GM12878 (cell line): ENCODE results near the gene PROM1. TPM values are rescaled to one million over a fixed set of nuclear protein-coding genes. Genes with fewer than 3 reads are reported as not detected.

ENCODE experiments used
- ATAC-seq: fragments of 200-7000 bp; cut with Tn5 transposase; 3 replicates; pipeline ENCODE4 v1.9.1; 2020; ENCODE audit warnings: mild to moderate bottlenecking, moderate library complexity
- BruUV-seq: library from RNA; stranded (reverse); fragments of 400-500 nt; replicated peaks from 2 replicates; lab custom pipeline; 2021; lab: Mats Ljungman, UMichigan
- CTCF ChIA-PET: fragments of 300-600 bp; sonication (Branson Sonifier 250); formaldehyde crosslinking; extraction: SDS; loops from one replicate; lab custom pipeline; 2021; ENCODE audit warnings: inconsistent platforms; lab: Yijun Ruan, JAX
- POLR2A ChIA-PET: fragments of 350-600 bp; formaldehyde crosslinking; extraction: SDS; loops from one replicate; lab custom pipeline; 2021; ENCODE audit warnings: inconsistent platforms; lab: Charles Lee
- RAD21 ChIA-PET: fragments of 300-600 bp; sonication (Branson Sonifier 250); formaldehyde crosslinking; loops from one replicate; lab custom pipeline; 2023; ENCODE audit warnings: antibody characterized with exemption; ENCODE audit not compliant: unreplicated experiment; lab: Charles Lee
- SMC1A ChIA-PET: fragments of 300-600 bp; sonication (Branson Sonifier 250); formaldehyde crosslinking; loops from one replicate; lab custom pipeline; 2023; ENCODE audit not compliant: unreplicated experiment, uncharacterized antibody; lab: Charles Lee
- DNase-seq: peaks from one replicate; pipeline ENCODE4 v3.0.0-alpha.2; 2011; ENCODE audit warnings: low read depth, low spot score
- FAIRE-seq: peaks from 3 replicates; lab custom pipeline; 2011; peaks lifted over from hg19 to GRCh38; lab: Jason Lieb, UNC
- H2AFZ ChIP-seq: 2 replicates; pipeline ENCODE4 v1.6.0; 2011; ENCODE audit warnings: low read depth, low read length, control low read depth; ENCODE audit not compliant: control insufficient read depth
- H3K27ac ChIP-seq: 2 replicates; pipeline ENCODE4 v1.5.1; 2011; ENCODE audit warnings: control low read depth; ENCODE audit not compliant: control insufficient read depth, insufficient read depth
- H3K27me3 ChIP-seq, 2 experiments: replicated peaks in 1 of 2; 2 replicates each; pipeline versions ENCODE4 v1.6.0 to v1.6.1; 2011; ENCODE audit warnings: low read length in 1 of 2; ENCODE audit not compliant: control insufficient read depth in 2 of 2, insufficient read depth in 2 of 2
- H3K36me3 ChIP-seq, 2 experiments: 2 replicates each; pipeline ENCODE4 v1.5.1; 2011; ENCODE audit warnings: low read length in 1 of 2; ENCODE audit not compliant: control insufficient read depth in 2 of 2, insufficient read depth in 2 of 2
- H3K4me1 ChIP-seq: 2 replicates; pipeline ENCODE4 v1.6.1; 2011; ENCODE audit warnings: mild to moderate bottlenecking, low read length, moderate library complexity, mixed read lengths; ENCODE audit not compliant: control insufficient read depth, insufficient read depth
- H3K4me2 ChIP-seq: 2 replicates; pipeline ENCODE4 v1.6.0; 2011; ENCODE audit warnings: control low read depth; ENCODE audit not compliant: control insufficient read depth, insufficient read depth
- H3K4me3 ChIP-seq: fragments of 200-600 bp; sonication (generic); 2 replicates; pipeline ENCODE4 v1.5.1; 2016
- H3K79me2 ChIP-seq: 2 replicates; pipeline ENCODE4 v1.6.0; 2011; ENCODE audit warnings: low read length; ENCODE audit not compliant: control insufficient read depth, insufficient read depth
- H3K9ac ChIP-seq: 2 replicates; pipeline ENCODE4 v1.8.0; 2011; ENCODE audit warnings: low read length, control low read depth, mixed read lengths; ENCODE audit not compliant: control insufficient read depth, insufficient read depth
- H3K9me3 ChIP-seq: replicated peaks from 3 replicates; pipeline ENCODE4 v1.5.1; 2011; ENCODE audit warnings: mild to moderate bottlenecking, low read length; ENCODE audit not compliant: control insufficient read depth, insufficient read depth
- H4K20me1 ChIP-seq: 2 replicates; pipeline ENCODE4 v1.6.0; 2011; ENCODE audit not compliant: control insufficient read depth, insufficient read depth
- BCL3 ChIP-seq: IDR thresholded peaks from 2 replicates; pipeline ENCODE4 v1.6.1; 2011; ENCODE audit warnings: borderline replicate concordance, low read depth, mild to moderate bottlenecking, moderate library complexity, low read length; ENCODE audit not compliant: insufficient read depth, poor library complexity, severe bottlenecking
- BMI1 ChIP-seq: fragments of 450-650 bp; IDR thresholded peaks from 2 replicates; pipeline ENCODE4 v1.6.1; 2016; ENCODE audit warnings: mild to moderate bottlenecking, moderate library complexity, borderline replicate concordance
- E4F1 ChIP-seq: fragments of 450-650 bp; IDR thresholded peaks from 2 replicates; pipeline ENCODE4 v1.6.1; 2018; ENCODE audit warnings: borderline replicate concordance, mild to moderate bottlenecking; ENCODE audit not compliant: partially characterized antibody
- ELK1 ChIP-seq: IDR thresholded peaks from 2 replicates; pipeline ENCODE4 v1.6.1; 2012; ENCODE audit warnings: low read depth, low read length, improper control_type of control experiment
- STAT1 ChIP-seq: fragments of 450-650 bp; conservative IDR thresholded peaks from 2 replicates; pipeline ENCODE4 v1.6.1; 2014; ENCODE audit warnings: antibody characterized with exemption, mild to moderate bottlenecking
- ZNF207 ChIP-seq: fragments of 450-650 bp; IDR thresholded peaks from 2 replicates; pipeline ENCODE4 v1.6.1; 2014; ENCODE audit warnings: antibody characterized with exemption, mild to moderate bottlenecking, borderline replicate concordance
- WGBS: methylation state at CpG from one replicate; pipeline ENCODE4 v1.1.6; 2016; ENCODE audit warnings: low lambda C conversion rate; ENCODE audit not compliant: insufficient replicate concordance, insufficient coverage; ENCODE audit errors: missing lambda C conversion rate; 5-methylcytosine and 5-hydroxymethylcytosine counted together
- in situ Hi-C: fragments of 300-500 bp; cut with MboI; formaldehyde crosslinking; loops from 9 replicates; pipeline ENCODE4 v1.14.3; 2018; ENCODE audit warnings: mixed read lengths
- intact Hi-C: fragments of 100-400 bp; cut with micrococcal nuclease; formaldehyde crosslinking; loops from one replicate; pipeline ENCODE4 v1.14.2; 2022; ENCODE audit not compliant: unreplicated experiment
- polyA plus RNA-seq, 11 experiments: library from polyadenylated mRNA; depleted of rRNA in 4 of 11; unstranded in 6 of 11; stranded (reverse) in 5 of 11; fragments of >200 nt; fragmentation: Nextera tagmentation in 4 of 11; fragmentation: Illumina TruSeq in 1 of 11; extraction: Ambion mirVana in 4 of 11; extraction: Trizol in 1 of 11; gene quantifications; 1 replicate in 1 of 11; 2 replicates in 10 of 11; pipeline versions ENCODE4 v1.2.1 to v1.2.3, GENCODE V29; 2011 to 2016; ENCODE audit warnings: inconsistent platforms in 2 of 11, missing spikeins in 2 of 11, low read depth in 1 of 11
- total RNA-seq, 4 experiments: library from RNA; depleted of rRNA in 3 of 4; stranded (reverse); fragments of >200 nt in 3 of 4; fragmentation: Illumina TruSeq in 1 of 4; extraction: Trizol in 1 of 4; gene quantifications; 2 replicates each; pipeline versions ENCODE4 v1.2.1 to v1.2.3, GENCODE V29; 2013 to 2021

PROM1 gene
- total and polyA plus RNA-seq, 10 of the 15 experiments (the other 5 are each of a cell fraction or from before 2014, with no cell fraction given), result 0.08 to 0.31 (median 0.18) TPM; not detected in 7

GRCh38 chr4:15992167-15992485, 91.7 kb downstream of the PROM1 start:
- BruUV-seq, result no TSS peak
- no peak for FAIRE-seq
- no peak overlapping the region for H3K4me3 ChIP-seq
- H3K4me1 ChIP-seq, result no peaks in the 10 kb centered on the region
- in situ Hi-C loops, result no loop called here
- ChIA-PET SMC1A (no interaction called here), POLR2A (no interaction called here), RAD21 (no interaction called here), CTCF (interaction anchor here (1.0 to 1.9 kb wide), 2 partner anchors 9 to 110 kb away, joined by 5 to 6 read pairs; no protein-coding TSS in a partner anchor)
- no peak overlapping the region for H3K4me2 ChIP-seq
- no peak overlapping the region for H2AFZ ChIP-seq
- H3K9me3 ChIP-seq, result no peaks in the 10 kb centered on the region
- H3K27ac ChIP-seq, result no peak overlapping the region
- WGBS, result 19% methylated on average over 2 of the region's 2 CpGs
- H3K9ac ChIP-seq, result no peak overlapping the region
- no peaks in the 10 kb centered on the region for H3K79me2 ChIP-seq
- no peak for ATAC-seq
- H4K20me1 ChIP-seq, result no peaks in the 10 kb centered on the region
- intact Hi-C loops, result no loop called here
- H3K27me3 ChIP-seq, result peaks cover 0 to 1% of the 10 kb centered on the region in 2 experiments; a peak in 2 of 4 replicates
- TF ChIP-seq BCL3, result no peak
- TF ChIP-seq STAT1, result no peak
- no peak for TF ChIP-seq ZNF207
- no peak for TF ChIP-seq ELK1
- TF ChIP-seq BMI1, result no peak
- TF ChIP-seq E4F1, result no peak
- no peak for DNase-seq
- no peaks in the 10 kb centered on the region for H3K36me3 ChIP-seq
